HG03159 (cell line): ENCODE data around the gene CDH11.

ENCODE experiments used
- ATAC-seq: cut with Tn5 transposase; IDR thresholded peaks from one replicate; pipeline ENCODE4 v1.9.1; 2021; ENCODE audit warnings: mild to moderate bottlenecking, moderate library complexity; ENCODE audit not compliant: unreplicated experiment

CDH11 gene

DNA sequence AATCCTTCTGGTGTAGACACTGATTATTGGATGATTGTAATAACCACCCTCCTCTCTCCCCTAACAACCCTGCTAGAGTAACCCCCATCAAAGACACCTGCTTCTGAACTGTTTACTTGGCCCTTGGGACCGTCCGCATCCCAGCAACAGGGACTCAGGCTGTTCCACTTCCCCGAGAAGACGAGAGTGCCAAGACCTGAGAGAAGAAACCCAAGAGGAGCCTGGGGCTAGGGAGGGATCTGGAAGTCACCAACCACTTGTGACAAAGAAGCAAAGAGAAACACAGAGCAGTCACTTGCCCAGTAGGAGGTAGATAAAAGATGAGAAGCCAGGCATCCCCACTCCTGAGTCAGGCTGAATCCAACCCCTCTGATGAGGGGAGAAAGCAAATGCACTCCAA, 84.3 kb downstream of the CDH11 start:
- no peak for ATAC-seq

DNA sequence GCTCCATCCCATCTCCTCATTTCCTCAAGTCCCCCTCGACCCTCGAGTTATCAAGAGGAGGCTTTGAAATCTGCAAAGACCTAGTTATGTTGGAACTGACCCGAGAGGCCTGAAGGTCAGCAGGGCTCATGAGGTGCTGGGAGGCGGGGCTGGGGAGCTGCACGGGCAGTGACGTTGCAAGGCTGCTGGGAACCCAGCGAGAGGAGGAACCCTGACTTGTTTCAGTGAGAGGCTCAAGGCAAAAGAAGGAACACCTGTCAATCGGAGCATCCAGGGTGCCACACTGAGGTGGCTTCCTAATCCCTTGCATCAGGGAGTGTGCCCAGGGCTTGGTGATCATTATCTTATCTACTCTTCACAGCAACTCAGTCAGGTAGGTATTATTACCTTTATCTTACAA, 86.9 kb downstream of the CDH11 start:
- ATAC-seq: no peak

DNA sequence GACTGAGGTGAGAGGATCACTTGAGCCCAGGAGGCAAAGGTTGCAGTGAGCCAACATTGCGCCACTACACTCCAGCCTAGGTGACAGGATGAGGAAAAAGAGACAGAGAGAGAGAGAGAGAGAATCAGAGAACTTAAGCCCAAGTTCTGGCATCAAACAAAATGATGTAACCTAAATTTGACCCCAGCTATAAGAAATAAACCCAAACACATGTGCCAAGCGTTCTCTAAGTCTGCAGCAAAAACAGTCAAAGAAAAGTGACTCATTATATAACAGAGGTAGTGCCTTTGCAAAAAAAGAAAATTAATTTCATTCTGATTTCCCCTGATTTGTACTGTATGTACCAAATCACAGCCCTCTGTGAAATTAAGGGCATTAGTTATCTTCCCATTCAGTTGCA, 89.5 kb downstream of the CDH11 start:
- no peak for ATAC-seq

GRCh38 chr16:65024767-65025178, 97.1 kb downstream of the CDH11 start:
- no peak for ATAC-seq

GRCh38 chr16:65023802-65024201, 98.1 kb downstream of the CDH11 start:
- no peak for ATAC-seq

DNA sequence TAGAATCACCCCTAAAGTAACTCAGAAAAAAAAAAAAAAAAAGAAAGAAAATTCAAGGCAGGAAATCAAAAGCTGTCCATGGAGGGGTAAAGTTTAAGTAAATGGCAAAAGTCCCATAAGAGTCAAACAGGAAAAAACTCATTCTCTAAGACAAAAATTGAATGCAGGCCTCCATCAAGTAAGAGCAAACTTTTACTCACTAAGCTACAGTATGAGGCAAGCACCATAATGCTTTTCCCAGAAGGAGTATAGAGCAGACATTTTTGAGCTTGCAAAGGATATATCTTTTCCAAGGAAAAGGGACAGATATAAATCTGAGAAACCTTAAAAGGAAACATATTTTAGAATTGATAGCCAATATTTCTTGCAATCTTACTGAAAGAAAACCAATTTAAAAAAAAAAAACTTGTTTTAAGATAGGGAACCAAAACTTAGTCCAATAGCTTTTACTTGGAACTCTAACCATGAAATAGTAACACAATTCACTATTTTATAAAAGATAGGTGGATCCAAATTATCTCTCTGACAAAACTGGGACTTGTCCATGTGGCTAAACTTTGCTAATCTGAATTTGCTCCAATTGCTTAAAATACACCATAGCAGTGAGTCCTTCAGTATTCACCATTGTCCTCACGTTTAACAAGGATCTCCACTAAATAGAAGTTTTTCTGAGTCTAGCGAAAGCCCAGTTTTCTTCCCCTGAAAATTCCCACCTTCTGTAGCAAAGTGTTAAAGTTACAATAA, 99.8 kb downstream of the CDH11 start:
- ATAC-seq: no peak

DNA sequence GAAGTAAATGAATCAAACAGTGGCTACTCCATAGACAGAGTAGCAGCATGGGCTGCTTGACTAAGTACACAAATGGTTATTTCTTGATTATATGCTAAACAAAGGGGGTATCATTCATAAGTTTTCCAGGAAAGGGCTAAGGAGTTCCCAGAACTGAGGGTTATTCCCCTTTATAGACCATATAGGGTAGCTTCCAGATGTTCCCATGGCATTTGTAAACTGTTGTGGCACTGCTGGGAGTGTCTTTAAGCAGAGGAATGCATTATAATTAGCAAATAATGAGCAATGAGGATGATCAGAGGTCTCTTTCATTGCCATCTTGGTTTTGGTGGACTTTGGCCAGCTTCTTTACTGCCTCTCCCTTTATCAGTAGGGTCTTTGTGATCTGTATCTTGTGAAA, 105.1 kb downstream of the CDH11 start:
- ATAC-seq: no peak

GRCh38 chr16:65015599-65015998, 106.3 kb downstream of the CDH11 start:
- ATAC-seq: no peak

DNA sequence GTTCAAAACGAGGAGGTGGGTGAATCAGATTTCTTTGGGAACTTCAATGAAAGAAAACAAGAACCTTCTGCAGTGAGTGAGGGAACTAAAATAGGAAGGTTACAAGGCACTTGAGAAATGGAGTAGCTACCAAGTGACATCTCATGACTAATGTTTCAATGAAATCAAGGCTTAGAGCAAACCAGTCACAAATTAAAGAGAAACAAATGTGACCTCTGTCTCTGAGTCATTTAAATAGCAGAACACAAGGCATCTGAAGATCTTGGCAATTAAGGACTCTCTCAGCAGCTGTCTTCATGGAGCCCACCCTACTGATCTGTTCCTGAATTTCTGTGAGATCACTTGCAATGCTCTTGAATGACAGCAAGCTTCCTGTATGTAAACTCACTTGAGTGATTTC, 109.5 kb downstream of the CDH11 start:
- ATAC-seq: no peak

DNA sequence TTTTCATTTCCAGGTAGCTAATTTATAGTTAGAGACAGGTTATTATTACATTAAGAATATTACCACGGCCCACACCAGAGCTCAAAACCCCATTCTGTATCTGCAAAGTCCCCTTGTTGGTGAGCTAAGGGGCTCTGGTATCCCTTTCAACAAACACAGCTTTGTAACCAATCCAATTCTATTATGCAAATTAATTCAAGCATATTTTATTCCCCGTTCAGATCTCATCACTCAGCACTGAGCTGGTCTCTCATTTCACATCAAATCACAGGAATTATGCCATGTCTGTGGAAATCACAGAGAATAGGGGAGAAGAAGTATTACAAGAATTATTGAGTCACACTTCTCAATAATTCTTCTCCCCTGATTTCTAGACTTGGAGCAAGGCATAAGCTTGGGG, 111.7 kb downstream of the CDH11 start:
- no peak for ATAC-seq

DNA sequence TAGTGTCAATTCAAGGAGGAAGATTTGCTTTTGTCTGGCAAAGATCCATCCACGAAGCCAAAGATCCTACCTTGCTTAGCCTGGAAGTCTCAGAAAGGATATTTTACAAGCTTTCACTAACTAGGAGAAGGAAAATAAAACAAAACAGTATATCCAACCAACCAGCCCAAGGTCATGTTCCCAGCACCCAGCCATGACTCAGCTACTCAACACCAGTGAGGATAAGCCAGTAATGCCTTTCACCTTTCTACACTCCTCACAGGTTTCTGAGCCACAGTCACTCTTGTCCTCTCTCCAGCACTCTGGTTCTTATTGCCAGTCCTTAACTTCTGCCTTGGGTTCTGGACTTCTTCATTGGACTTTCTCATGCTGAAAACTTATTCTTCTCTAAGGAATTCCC, 116.2 kb downstream of the CDH11 start:
- ATAC-seq: no peak

GRCh38 chr16:65004570-65004969, 117.3 kb downstream of the CDH11 start:
- ATAC-seq: no peak

- no peak for ATAC-seq
Observed at GRCh38 chr16:65003621-65004020, 118.2 kb downstream of the CDH11 start.

- no peak for ATAC-seq
Observed at GRCh38 chr16:65002265-65002664, 119.6 kb downstream of the CDH11 start.

DNA sequence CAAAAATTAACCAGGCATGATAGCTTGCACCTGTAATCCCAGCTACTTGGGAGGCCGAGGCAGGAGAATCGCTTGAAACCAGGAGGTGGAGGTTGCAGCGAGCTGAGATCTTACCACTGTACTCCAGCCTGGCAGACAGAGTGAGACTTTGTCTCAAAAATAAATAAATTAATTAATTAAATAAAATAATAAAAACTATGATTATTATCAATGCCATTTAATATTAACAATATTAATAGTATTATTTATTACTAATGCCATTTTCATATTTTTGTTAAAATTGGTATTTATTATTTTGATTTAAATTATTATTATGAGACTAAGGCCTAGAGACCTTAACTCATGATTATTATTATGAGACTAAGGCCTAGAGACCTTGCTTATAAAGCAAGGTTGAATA, 121.2 kb downstream of the CDH11 start:
- no peak for ATAC-seq

DNA sequence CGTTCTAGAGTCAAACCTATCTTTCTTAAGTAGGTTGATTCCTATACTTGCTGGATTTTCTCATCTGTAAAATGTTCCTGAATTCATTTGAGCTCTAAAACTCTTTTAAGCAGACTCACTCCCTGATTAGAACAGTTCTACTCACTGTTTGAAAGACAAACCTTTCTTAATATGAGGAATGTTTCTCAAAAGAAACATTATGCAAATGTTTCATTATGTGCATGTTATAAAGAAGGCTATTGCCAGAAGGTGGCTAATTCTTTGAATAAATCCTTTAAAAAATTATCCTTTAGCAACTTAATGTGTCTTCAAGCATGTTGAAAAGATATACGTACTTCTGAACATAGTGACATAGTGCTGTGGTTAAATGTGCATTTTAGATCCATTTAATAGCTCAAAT, 124.1 kb downstream of the CDH11 start:
- no peak for ATAC-seq

- ATAC-seq: no peak
Observed at GRCh38 chr16:64997121-64997520, 124.7 kb downstream of the CDH11 start.

DNA sequence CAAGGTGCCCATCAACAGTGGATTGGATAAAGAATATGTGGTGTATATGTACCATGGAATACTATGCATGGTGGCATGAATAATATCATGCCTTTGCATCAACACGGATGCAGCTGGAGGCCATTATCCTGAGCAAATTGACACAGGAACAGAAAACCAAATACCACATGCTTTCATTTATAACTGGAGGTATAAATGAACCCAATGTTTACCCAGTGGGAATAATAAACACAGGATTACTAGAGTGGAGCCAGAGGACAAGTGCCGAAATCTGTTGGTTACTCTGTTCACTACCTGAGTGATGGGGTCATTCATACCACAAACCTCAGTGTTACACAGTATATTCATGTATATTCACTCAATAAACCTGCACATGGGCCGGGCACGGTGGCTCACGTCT, 125.2 kb downstream of the CDH11 start:
- no peak for ATAC-seq

- no peak for ATAC-seq
Observed at GRCh38 chr16:64993464-64993863, 128.4 kb downstream of the CDH11 start.

DNA sequence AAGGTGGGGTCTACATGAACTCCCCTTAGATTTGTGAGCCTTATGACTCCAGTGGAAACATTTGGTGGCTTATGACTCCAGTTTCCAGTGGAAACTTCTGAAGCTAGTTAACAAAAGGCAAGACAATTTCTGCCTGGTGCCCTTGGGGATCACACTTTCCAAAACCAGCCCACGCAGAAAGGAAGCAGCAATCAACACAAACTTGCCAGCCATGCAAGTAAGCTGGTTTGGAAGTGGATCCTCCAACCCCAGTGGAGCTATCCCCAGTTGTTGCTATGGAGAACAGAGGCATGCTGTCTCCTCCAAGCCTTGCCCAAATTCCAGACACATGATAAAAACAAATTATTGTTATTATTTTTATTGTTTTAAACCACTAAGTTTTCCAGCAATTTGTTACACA, 130.9 kb downstream of the CDH11 start:
- no peak for ATAC-seq

DNA sequence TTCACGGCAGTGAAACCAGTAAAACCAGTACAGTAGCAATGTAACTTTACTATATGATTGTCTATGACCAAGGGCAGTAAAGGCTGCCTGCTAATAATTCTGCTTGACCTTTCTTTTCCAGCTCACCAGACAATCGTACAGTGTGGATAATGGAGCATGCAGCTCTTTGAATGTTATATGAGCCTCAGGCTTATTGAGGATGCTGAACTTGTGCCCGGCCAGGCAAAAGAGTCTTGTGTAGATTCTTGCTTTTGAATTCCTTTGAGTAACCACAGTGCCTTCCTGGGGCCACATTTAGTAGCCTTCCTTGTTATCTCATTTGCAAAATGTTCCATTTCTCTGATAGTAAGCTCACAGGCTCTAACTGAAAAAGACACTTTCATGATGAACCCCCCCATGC, 131.8 kb downstream of the CDH11 start:
- ATAC-seq: no peak

DNA sequence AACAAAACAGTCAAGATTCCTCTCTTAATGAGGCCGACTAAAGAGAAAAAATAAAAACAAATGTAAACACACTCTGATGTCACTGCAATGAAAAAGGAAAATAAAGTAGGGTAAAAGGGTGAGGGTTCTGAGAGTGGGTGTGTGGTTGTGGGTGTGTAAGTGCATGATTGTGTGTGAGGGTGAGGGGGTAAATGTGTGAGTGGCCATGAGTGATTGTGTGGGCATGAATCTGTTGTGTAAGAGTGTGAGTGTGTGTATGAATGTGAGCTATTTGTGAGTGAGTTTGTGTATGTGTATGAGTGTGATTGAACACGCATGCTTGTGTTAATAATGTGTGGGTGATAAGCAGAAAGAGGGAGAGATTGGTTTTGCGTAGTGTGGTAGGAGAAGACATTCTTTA, 132.8 kb downstream of the CDH11 start:
- no peak for ATAC-seq

- ATAC-seq: no peak
Observed at GRCh38 chr16:64983963-64984362, 137.9 kb downstream of the CDH11 start.
